Stimulated activated CD4-positive, alpha-beta T cell treated with anti-CD3 and anti-CD28 coated beads, Interleukin-2, amount 100 ng/mL, for 24 hours (primary cell): ENCODE results near the gene ZNF440.
"Not testable (repeated sequence)": the region's sequence is repeated elsewhere in the genome, so short reads cannot be mapped to it uniquely, and the experiment has no call there.

Experiments used
- DNase-seq, 2 donors: peaks; one replicate each; pipeline ENCODE4 v3.0.0-alpha.2; 2020

Gene ZNF440

GRCh38 chr19:11828957-11829876 lies 15.1 kb downstream of the ZNF440 start:
- DNase-seq: not testable (repeated sequence)

DNA sequence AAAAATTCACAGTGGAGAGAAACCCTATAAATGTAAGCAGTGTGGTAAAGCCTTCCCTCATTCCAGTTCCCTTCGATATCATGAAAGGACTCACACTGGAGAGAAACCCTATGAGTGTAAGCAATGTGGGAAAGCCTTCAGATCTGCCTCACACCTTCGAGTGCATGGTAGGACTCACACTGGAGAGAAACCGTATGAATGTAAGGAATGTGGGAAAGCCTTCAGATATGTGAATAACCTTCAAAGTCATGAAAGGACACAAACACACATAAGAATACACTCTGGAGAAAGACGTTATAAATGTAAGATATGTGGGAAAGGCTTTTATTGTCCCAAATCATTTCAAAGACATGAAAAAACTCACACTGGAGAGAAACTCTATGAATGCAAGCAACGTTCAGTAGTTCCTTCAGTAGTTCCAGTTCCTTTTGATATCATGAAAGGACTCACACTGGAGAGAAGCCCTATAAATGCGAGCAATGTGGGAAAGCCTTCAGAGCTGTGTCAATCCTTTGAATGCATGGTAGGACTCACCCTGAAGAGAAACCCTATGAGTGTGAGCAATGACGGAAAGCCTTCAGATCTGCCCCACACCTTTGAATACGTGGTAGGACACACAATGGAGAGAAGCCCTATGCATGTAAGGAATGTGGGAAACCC lies 18.3 kb downstream of the ZNF440 start:
- DNase-seq: no peak

DNA sequence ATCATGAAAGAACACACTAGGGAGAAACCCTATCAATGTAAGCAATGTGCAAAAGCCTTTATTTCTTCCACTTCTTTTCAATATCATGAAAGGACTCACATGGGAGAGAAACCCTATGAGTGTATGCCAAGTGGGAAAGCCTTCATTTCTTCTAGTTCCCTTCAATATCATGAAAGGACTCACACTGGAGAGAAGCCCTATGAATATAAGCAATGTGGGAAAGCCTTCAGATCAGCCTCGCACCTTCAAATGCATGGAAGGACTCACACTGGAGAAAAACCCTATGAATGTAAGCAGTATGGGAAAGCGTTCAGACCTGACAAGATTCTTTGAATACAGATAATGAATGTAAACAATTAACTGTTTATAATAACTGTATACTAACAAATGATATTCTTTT lies 19.5 kb downstream of the ZNF440 start:
- DNase-seq: no peak

GRCh38 chr19:11835626-11836066 lies 21.6 kb downstream of the ZNF440 start:
- not testable (repeated sequence) for DNase-seq

DNA sequence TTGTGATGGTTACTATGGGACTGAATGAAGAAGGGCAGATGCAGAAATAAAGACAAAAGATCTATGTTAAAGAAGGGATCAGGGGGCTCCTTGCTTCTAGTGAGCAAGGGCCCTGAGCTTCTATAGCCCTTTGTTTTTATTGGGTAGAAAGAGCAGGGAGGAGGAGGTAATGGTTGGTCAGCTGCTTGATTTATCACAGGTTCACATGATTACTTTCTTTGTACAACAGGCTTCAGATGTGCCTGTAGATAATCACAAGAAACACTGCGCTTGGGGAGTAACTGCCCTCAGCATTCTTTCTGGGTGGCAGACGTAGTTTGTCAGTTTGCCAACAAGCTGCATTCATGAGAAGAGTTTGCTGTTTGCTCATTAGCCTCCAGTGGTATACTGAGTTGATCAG lies 29.6 kb downstream of the ZNF440 start:
- DNase-seq: no peak

DNA sequence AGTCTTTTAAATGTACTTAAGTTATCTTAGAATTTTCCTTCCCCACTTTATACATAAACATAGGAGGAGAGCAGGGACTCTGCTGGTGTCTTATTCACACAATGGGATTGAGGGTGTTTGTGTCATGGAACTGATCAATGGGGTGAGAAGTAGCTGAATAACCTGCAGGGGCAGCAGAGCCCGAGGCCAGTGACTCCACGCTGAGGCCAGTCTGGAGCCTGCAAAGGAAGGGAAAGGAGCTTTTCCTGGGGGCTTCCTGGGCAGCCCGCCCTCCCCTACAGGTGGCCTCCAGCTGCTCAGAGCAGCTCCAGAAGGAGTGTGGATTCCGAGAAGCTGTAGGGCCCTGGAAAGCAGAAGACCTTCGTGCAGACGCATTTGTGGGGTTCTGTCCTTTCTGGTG lies 33.5 kb downstream of the ZNF440 start:
- DNase-seq: not testable (repeated sequence)

DNA sequence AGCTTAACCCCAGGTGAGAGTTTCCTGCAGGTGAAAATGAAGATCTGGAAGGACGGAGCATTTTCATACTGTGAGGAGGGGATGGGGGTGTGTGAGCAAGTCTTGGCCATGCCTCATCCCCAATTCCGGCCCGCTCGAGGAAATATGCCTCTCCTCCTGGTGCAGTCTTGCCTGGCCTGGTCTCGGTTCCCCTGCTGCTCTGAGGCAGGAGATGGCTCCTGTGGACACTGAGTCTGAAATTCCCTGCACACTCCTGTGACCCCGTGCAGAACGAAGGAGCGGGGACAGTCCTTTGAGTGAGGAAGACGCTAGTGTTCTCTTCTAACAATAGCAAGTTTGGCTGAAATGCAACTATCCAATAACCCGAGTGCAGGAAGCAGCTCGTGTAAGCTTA lies 34.1 kb downstream of the ZNF440 start:
- no peak for DNase-seq

GRCh38 chr19:11848594-11849469 lies 34.8 kb downstream of the ZNF440 start, which contains the start of gene ZNF439:
Gene ZNF439 (plus strand): TSS chr19:11848726. CDS start chr19:11848868, 142 bp downstream.
- DNase-seq: peak; percentile 91 to 95

GRCh38 chr19:11850289-11850688 lies 36.2 kb downstream of the ZNF440 start:
- not testable (repeated sequence) for DNase-seq

- DNase-seq: no peak
Measured at GRCh38 chr19:11853358-11853757, 39.3 kb downstream of the ZNF440 start.

- no peak for DNase-seq
Measured at GRCh38 chr19:11856596-11857250, 42.6 kb downstream of the ZNF440 start.

DNA sequence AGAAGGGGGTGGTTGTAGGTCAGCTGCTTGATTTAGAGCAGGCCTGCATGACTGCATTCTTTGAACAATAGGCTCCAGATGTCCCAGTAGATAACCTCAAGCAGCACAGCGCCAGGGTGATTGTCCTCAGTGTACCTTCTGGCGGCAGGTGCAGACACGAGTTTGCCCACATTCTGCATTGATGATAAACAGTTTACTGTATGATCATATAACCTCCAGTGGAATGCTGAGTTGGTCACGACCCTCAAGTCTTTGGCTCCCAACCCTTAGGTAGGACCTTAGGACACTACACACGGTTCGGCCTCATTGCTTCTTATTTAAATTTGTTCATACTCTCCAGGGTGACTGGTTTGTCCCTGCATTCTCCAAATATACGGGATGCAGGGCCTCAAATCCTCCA lies 46.6 kb downstream of the ZNF440 start:
- DNase-seq: no peak

- DNase-seq: no peak
Measured at GRCh38 chr19:11861301-11861700, 47.2 kb downstream of the ZNF440 start.

GRCh38 chr19:11867766-11868165 lies 53.7 kb downstream of the ZNF440 start:
- not testable (repeated sequence) for DNase-seq

DNA sequence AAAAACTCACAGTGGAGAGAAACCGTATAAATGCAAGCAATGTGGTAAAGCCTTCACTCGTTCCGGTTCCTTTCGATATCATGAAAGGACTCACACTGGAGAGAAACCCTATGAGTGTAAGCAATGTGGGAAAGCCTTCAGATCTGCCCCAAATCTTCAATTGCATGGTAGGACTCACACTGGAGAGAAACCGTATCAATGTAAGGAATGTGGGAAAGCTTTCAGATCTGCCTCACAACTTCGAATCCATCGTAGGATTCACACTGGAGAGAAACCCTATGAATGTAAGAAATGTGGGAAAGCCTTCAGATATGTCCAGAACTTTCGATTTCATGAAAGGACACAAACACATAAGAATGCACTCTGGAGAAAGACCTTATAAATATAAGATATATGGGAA lies 54.1 kb downstream of the ZNF440 start:
- DNase-seq: no peak

DNA sequence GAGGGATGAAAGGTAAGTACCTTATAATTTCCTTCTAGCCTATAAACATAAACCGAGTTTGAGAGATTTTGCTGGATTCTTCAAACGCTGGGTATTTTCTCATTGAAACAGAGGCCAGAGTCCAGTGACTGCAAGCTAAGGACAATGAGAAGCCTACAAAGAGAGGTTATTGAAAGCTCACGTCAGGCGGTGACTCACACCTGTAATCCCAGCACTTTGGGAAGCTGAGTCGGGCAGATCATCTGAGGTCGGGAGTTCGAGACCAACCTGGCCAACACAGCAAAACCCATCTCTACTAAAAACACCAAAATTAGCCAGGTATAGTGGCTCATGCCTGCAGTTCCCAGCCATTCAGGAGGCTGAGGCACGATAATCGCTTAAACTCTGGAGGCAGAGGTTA lies 58.6 kb downstream of the ZNF440 start:
- no peak for DNase-seq

- DNase-seq: no peak
Measured at GRCh38 chr19:11873762-11874161, 59.7 kb downstream of the ZNF440 start.

DNA sequence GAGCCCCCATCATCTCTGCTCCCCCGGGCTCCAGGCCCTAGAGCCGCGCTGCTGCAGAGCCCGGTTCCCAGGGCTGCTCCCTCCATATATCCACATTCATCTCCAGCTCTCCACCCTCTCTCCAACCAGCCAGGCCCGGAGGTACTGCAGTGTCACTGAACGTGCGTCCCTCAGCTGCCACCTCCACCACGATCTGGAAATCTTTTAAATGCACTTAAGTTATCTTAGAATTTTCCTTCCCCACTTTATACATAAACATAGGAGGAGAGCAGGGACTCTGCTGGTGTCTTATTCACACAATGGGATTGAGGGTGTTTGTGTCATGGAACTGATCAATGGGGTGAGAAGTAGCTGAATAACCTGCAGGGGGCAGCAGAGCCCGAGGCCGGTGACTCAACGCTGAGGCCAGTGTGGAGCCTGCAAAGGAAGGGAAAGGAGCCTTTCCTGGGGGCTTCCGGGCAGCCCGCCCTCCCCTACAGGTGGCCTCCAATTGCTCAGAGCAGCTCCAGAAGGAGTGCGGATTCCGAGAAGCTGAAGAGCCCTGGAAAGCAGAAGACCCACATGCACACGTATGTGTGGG lies 65.7 kb downstream of the ZNF440 start:
- DNase-seq: peak; percentile 50 to 67

DNA sequence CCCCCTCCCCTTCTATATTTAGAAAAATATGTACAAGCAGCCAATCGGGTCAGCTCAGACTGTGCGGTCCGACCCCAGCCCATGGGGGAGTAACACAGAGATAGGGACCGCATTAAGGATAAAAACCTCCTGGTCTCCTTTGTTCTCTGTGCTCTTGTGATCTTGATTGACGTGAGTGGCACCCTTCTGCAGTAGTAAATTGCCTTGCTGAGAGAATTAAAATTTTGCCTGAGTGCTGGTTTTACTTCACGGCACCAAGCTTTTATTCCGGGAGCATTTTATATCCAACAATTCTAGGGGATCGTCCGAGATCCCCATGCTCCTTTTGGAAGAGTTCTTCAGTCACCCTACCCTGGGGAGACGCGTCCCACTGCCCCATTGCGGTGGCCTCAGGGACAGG lies 66.5 kb downstream of the ZNF440 start:
- DNase-seq: no peak

DNA sequence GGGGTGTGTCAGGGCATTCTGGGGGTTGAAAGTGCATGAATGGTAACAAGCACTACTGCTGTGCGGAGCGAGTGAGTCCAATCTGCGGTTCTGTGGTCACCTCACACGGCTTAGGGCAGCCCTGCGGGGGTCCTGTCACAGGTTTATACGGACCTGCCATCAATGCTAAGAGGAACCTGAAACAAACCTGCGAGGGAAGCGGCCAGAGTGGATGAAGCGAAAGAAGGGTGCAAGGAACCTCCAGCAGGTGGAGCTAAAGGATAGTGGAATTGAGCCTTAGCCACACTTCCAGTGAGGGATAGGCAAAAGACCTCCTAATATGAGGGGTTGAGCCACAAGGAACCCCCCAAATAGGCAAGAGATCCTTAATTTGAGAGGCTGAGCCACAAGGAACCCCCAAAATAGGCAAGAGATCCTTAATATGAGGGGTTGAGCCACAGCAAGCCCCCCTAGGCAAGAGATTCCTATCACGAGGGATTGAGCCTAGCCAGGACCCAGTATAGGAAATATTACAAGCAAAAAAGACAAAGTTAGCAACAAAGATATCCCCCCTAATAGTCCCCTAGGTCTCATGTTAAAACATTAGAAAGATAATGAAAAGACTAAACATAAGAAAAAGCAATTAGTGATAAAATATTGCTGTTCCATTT lies 67.2 kb downstream of the ZNF440 start:
- DNase-seq: peak; percentile 59

DNA sequence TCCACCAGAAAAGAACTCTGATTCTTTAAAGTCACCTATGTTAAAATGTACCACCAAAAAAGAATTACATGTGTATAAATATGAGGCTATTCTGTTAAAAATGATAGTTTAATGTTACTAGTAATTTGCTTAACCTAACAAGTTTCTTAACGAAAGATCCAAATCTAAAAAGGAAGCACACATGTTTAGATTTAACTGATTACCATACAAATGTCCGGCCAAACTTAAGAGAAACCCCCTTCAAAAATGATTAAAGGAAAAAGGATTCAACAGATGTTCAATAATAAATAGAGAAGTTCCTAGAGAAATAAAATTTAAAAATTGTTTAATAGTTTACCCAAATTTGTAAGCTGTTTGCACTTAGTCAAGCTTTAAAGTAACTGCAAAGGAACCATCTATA lies 68.5 kb downstream of the ZNF440 start:
- DNase-seq: no peak
